HepG2 (cell line): ENCODE results near the gene ERMARD. TPM values are rescaled to one million over a fixed set of nuclear protein-coding genes. Genes with fewer than 3 reads are reported as not detected.

ENCODE experiments used
- CAMTA2 ChIP-seq: sonication (generic); formaldehyde crosslinking; IDR thresholded peaks from 2 replicates; pipeline ENCODE4 v1.4.0; 2020; ENCODE audit warnings: mild to moderate bottlenecking, missing genetic modification reagents, borderline replicate concordance
- CENPT ChIP-seq: sonication (generic); formaldehyde crosslinking; IDR thresholded peaks from 2 replicates; pipeline ENCODE4 v1.8.0; 2022; ENCODE audit warnings: low read depth, mild to moderate bottlenecking, moderate library complexity, missing genetic modification reagents
- FOSL2 ChIP-seq: sonication (generic); formaldehyde crosslinking; IDR thresholded peaks from 2 replicates; pipeline ENCODE4 v1.4.0; 2020; ENCODE audit warnings: missing genetic modification reagents
- GABPA ChIP-seq, 2 experiments: IDR thresholded peaks; 2 replicates each; pipeline ENCODE4 v1.6.1; 2011 to 2016; ENCODE audit warnings: low read depth in 2 of 2, low read length in 1 of 2, missing biosample characterization in 1 of 2, missing genetic modification characterization in 1 of 2
- GTF3A ChIP-seq: sonication (generic); formaldehyde crosslinking; conservative IDR thresholded peaks from 2 replicates; pipeline ENCODE4 v1.4.0; 2020; ENCODE audit warnings: mild to moderate bottlenecking, missing genetic modification reagents
- KDM4B ChIP-seq: sonication (generic); formaldehyde crosslinking; IDR thresholded peaks from 2 replicates; pipeline ENCODE4 v1.4.0; 2020; ENCODE audit warnings: missing genetic modification reagents
- MAFK ChIP-seq, 2 experiments: IDR thresholded peaks in 1 of 2; conservative IDR thresholded peaks in 1 of 2; 2 replicates each; pipeline ENCODE4 v1.6.1; 2011; ENCODE audit warnings: improper control_type of control experiment in 2 of 2, low read length in 2 of 2
- MBNL3 ChIP-seq: fragments of 250-450 bp; sonication (Bioruptor Pico); conservative IDR thresholded peaks from 2 replicates; pipeline ENCODE4 v1.8.0; 2022; ENCODE audit warnings: mild to moderate bottlenecking, inconsistent platforms
- NR2F2 ChIP-seq: IDR thresholded peaks from 2 replicates; pipeline ENCODE4 v1.6.1; 2012; ENCODE audit warnings: low read depth, inconsistent platforms, borderline replicate concordance
- NRL ChIP-seq: sonication (generic); formaldehyde crosslinking; IDR thresholded peaks from 2 replicates; pipeline ENCODE4 v1.5.0; 2020; ENCODE audit warnings: missing genetic modification reagents, mild to moderate bottlenecking, moderate library complexity, borderline replicate concordance
- PAX8 ChIP-seq: sonication (generic); formaldehyde crosslinking; IDR thresholded peaks from 2 replicates; pipeline ENCODE4 v1.8.0; 2022; ENCODE audit warnings: mild to moderate bottlenecking, missing genetic modification reagents, borderline replicate concordance
- PBX2 ChIP-seq: IDR thresholded peaks from 2 replicates; pipeline ENCODE4 v1.6.1; 2016; ENCODE audit warnings: control low read depth
- POLR2AphosphoS2 ChIP-seq: IDR thresholded peaks from 2 replicates; pipeline ENCODE4 v1.6.1; 2011; ENCODE audit warnings: low read depth, low read length, improper control_type of control experiment
- RBFOX2 ChIP-seq: fragments of 200-400 bp; formaldehyde crosslinking; IDR thresholded peaks from 2 replicates; pipeline ENCODE4 v1.6.1; 2017; ENCODE audit warnings: low read depth, mild to moderate bottlenecking, low read length
- SOX6 ChIP-seq, 2 experiments: fragments of 450-650 bp in 1 of 2; sonication (generic) in 1 of 2; formaldehyde crosslinking in 1 of 2; IDR thresholded peaks; 2 replicates each; pipeline versions ENCODE4 v1.4.0 to v1.6.1; 2017 to 2020; ENCODE audit warnings: antibody characterized with exemption in 1 of 2, mild to moderate bottlenecking in 1 of 2, missing genetic modification reagents in 1 of 2
- SRF ChIP-seq: IDR thresholded peaks from 2 replicates; pipeline ENCODE4 v1.6.1; 2011; ENCODE audit warnings: mild to moderate bottlenecking, low read depth, low read length, moderate library complexity
- THYN1 ChIP-seq: sonication (generic); formaldehyde crosslinking; IDR thresholded peaks from 2 replicates; pipeline ENCODE4 v1.8.1; 2023; ENCODE audit warnings: low read depth, mild to moderate bottlenecking, moderate library complexity, missing genetic modification reagents, borderline replicate concordance
- TOPORS ChIP-seq: sonication (generic); formaldehyde crosslinking; IDR thresholded peaks from 2 replicates; pipeline ENCODE4 v1.8.0; 2023; ENCODE audit warnings: mild to moderate bottlenecking, missing genetic modification reagents
- ZFP37 ChIP-seq: sonication (generic); formaldehyde crosslinking; IDR thresholded peaks from 2 replicates; pipeline ENCODE4 v1.4.0; 2020; ENCODE audit warnings: missing genetic modification reagents, borderline replicate concordance
- ZNF317 ChIP-seq: sonication (generic); formaldehyde crosslinking; IDR thresholded peaks from 2 replicates; pipeline ENCODE4 v1.5.0; 2020; ENCODE audit warnings: mild to moderate bottlenecking, missing genetic modification reagents
- ZNF329 ChIP-seq: sonication (generic); formaldehyde crosslinking; IDR thresholded peaks from 2 replicates; pipeline ENCODE4 v1.9.0; 2021; ENCODE audit warnings: low read depth, mild to moderate bottlenecking, missing genetic modification reagents
- ZNF547 ChIP-seq: sonication (generic); formaldehyde crosslinking; IDR thresholded peaks from 2 replicates; pipeline ENCODE4 v1.5.1; 2020; ENCODE audit warnings: mild to moderate bottlenecking, missing genetic modification reagents
- ZNF746 ChIP-seq: sonication (generic); formaldehyde crosslinking; IDR thresholded peaks from 2 replicates; pipeline ENCODE4 v1.8.0; 2022; ENCODE audit warnings: mild to moderate bottlenecking, missing genetic modification reagents
- ZNF768 ChIP-seq: sonication (generic); formaldehyde crosslinking; IDR thresholded peaks from 2 replicates; pipeline ENCODE4 v1.4.0; 2020; ENCODE audit warnings: missing genetic modification reagents
- ZNF839 ChIP-seq: sonication (generic); formaldehyde crosslinking; IDR thresholded peaks from 2 replicates; pipeline ENCODE4 v1.4.0; 2020; ENCODE audit warnings: missing genetic modification reagents, mild to moderate bottlenecking, borderline replicate concordance
- polyA plus RNA-seq, 8 experiments: library from polyadenylated mRNA; depleted of rRNA in 3 of 8; stranded (reverse) in 7 of 8; unstranded in 1 of 8; fragments of >200 nt; fragmentation: Illumina TruSeq in 4 of 8; extraction: Trizol in 4 of 8; gene quantifications; 2 replicates each; pipeline versions ENCODE4 v1.2.1 to v1.2.3, GENCODE V29; 2011 to 2016; ENCODE audit warnings: low read depth in 4 of 8, missing spikeins in 1 of 8, mixed read lengths in 1 of 8; ENCODE audit not compliant: insufficient read depth in 1 of 8
- total RNA-seq, 5 experiments: library from RNA; depleted of rRNA; stranded (reverse); fragments of >200 nt; fragmentation: Illumina TruSeq; extraction: Trizol; gene quantifications; 2 replicates each; pipeline ENCODE4 v1.2.3, GENCODE V29; 2016; ENCODE audit warnings: low read depth in 1 of 5
- TF ChIP-seq, protein P1 (sequence below): sonication (generic); formaldehyde crosslinking; IDR thresholded peaks from 2 replicates; pipeline ENCODE4 v1.5.1; 2020; ENCODE audit warnings: missing genetic modification reagents, mild to moderate bottlenecking, borderline replicate concordance
- TF ChIP-seq, protein P2 (sequence below): sonication (generic); formaldehyde crosslinking; IDR thresholded peaks from 2 replicates; pipeline ENCODE4 v1.5.0; 2020; ENCODE audit warnings: mild to moderate bottlenecking, missing genetic modification reagents

ERMARD gene
- total and polyA plus RNA-seq, 2 of the 13 experiments (the other 11 are each of a cell fraction or from before 2014, with no cell fraction given): 8.8 to 10.7 TPM

- TF ChIP-seq NR2F2: no peak
- TF ChIP-seq RBFOX2: peak; percentile 98
- peak; percentile 92 for TF ChIP-seq ZNF317 (CRISPR knock-in tag)
- TF ChIP-seq GTF3A (CRISPR knock-in tag): no peak
- peak; percentile 90; the same call in 1 of the 2 replicates for TF ChIP-seq CAMTA2 (CRISPR knock-in tag)
- no peak for TF ChIP-seq POLR2AphosphoS2
- no peak for TF ChIP-seq PAX8 (CRISPR knock-in tag)
- no peak for TF ChIP-seq SRF
- TF ChIP-seq, protein P1, sequence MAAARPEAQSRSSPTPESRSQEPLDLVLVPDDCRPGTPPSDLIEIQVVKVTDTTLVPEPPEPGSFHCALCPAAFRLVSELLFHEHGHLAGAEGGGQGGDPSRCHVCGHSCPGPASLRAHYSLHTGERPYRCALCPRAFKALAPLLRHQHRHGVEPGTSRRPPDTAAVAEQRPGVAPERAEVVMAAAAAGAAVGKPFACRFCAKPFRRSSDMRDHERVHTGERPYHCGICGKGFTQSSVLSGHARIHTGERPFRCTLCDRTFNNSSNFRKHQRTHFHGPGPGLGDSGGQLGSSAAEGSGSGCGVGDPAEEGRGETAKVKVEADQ (CRISPR knock-in tag): peak; percentile 80; the same call in 1 of the 2 replicates
- TF ChIP-seq NRL (CRISPR knock-in tag): peak; percentile 95; the same call in 1 of the 2 replicates
- TF ChIP-seq ZNF547 (CRISPR knock-in tag): no peak; the same call in 1 of the 2 replicates
- no peak for TF ChIP-seq GABPA (IDR thresholded peaks at IDR 0.05; ENCODE audit: low read depth, low read length)
- TF ChIP-seq GABPA (CRISPR knock-in tag; IDR thresholded peaks at IDR 0.05; ENCODE audit: low read depth): no peak
- no peak; the same call in 1 of the 2 replicates for TF ChIP-seq TOPORS
- TF ChIP-seq ZNF329: peak; percentile 11; the same call in 1 of the 2 replicates
- TF ChIP-seq ZNF746 (CRISPR knock-in tag): peak; percentile 64; the same call in 1 of the 2 replicates
- no peak for TF ChIP-seq PBX2 (CRISPR knock-in tag)
- no peak for TF ChIP-seq ZNF839 (CRISPR knock-in tag)
- TF ChIP-seq ZNF768 (CRISPR knock-in tag): peak; percentile 79
- TF ChIP-seq THYN1 (CRISPR knock-in tag): no peak
- TF ChIP-seq ZFP37: no peak
- TF ChIP-seq FOSL2: no peak
- TF ChIP-seq MAFK (conservative IDR thresholded peaks at IDR 0.05 in 1 of 2, IDR thresholded peaks at IDR 0.05 in 1 of 2; ENCODE audit: low read length in 2 of 2): no peak
- no peak for TF ChIP-seq SOX6 (IDR thresholded peaks at IDR 0.05)
- peak; percentile 68; the same call in 1 of the 2 replicates for TF ChIP-seq SOX6 (CRISPR knock-in tag; IDR thresholded peaks at IDR 0.05)
- TF ChIP-seq, protein P2, sequence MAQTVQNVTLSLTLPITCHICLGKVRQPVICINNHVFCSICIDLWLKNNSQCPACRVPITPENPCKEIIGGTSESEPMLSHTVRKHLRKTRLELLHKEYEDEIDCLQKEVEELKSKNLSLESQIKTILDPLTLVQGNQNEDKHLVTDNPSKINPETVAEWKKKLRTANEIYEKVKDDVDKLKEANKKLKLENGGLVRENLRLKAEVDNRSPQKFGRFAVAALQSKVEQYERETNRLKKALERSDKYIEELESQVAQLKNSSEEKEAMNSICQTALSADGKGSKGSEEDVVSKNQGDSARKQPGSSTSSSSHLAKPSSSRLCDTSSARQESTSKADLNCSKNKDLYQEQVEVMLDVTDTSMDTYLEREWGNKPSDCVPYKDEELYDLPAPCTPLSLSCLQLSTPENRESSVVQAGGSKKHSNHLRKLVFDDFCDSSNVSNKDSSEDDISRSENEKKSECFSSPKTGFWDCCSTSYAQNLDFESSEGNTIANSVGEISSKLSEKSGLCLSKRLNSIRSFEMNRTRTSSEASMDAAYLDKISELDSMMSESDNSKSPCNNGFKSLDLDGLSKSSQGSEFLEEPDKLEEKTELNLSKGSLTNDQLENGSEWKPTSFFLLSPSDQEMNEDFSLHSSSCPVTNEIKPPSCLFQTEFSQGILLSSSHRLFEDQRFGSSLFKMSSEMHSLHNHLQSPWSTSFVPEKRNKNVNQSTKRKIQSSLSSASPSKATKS (CRISPR knock-in tag): no peak
- TF ChIP-seq KDM4B (CRISPR knock-in tag): peak; percentile 88
- peak; percentile 72; the same call in 1 of the 2 replicates for TF ChIP-seq CENPT (CRISPR knock-in tag)
- TF ChIP-seq MBNL3 (CRISPR knock-in tag): no peak; the same call in 1 of the 2 replicates
These were observed 26.8 kb upstream of the ERMARD start, which contains the start of gene PHF10 (continued) for GRCh38 chr6:169724494-169725124.
